Stimulated activated naive CD4-positive, alpha-beta T cell (primary cell): Measurements from ENCODE around the gene NGB.

Experiments
- DNase-seq, 6 experiments: peaks; one replicate each; lab custom pipeline; 2025; lab: John Stamatoyannopoulos, UW

NGB gene

GRCh38 chr14:77264466-77265186, 6.4 kb downstream of the NGB start:
- no peak for DNase-seq

- DNase-seq, result no peak
Measured at GRCh38 chr14:77260631-77261030, 10.4 kb downstream of the NGB start.

GRCh38 chr14:77260199-77260598, 10.8 kb downstream of the NGB start:
- no peak for DNase-seq

GRCh38 chr14:77259025-77259715, 11.8 kb downstream of the NGB start:
- no peak for DNase-seq

- no peak for DNase-seq
Measured at GRCh38 chr14:77258566-77258965, 12.4 kb downstream of the NGB start.

- no peak for DNase-seq
Measured at GRCh38 chr14:77257700-77258099, 13.3 kb downstream of the NGB start.

- DNase-seq, result no peak
Measured at GRCh38 chr14:77256694-77257093, 14.3 kb downstream of the NGB start.

GRCh38 chr14:77253333-77254190, 17.4 kb downstream of the NGB start:
- DNase-seq, result no peak

GRCh38 chr14:77251870-77252269, 19.1 kb downstream of the NGB start:
- DNase-seq, result no peak

- no peak for DNase-seq
Measured at GRCh38 chr14:77250927-77251326, 20.1 kb downstream of the NGB start.

- DNase-seq, result no peak
Measured at GRCh38 chr14:77249286-77249685, 21.7 kb downstream of the NGB start.

- no peak for DNase-seq
Measured at GRCh38 chr14:77248666-77249065, 22.3 kb downstream of the NGB start.

- no peak for DNase-seq
Measured at GRCh38 chr14:77246784-77247183, 24.2 kb downstream of the NGB start.

- no peak for DNase-seq
Measured at GRCh38 chr14:77245820-77246219, 25.2 kb downstream of the NGB start.

GRCh38 chr14:77243853-77244252, 27.2 kb downstream of the NGB start:
- DNase-seq, result no peak

- DNase-seq, result no peak
Measured at GRCh38 chr14:77242752-77243151, 28.3 kb downstream of the NGB start.

- no peak for DNase-seq
Measured at GRCh38 chr14:77241955-77242354, 29.1 kb downstream of the NGB start.

- no peak for DNase-seq
Measured at GRCh38 chr14:77240336-77240915, 30.6 kb downstream of the NGB start.

- DNase-seq, result no peak
Measured at GRCh38 chr14:77239412-77239811, 31.6 kb downstream of the NGB start.

- no peak for DNase-seq
Measured at GRCh38 chr14:77238996-77239395, 32.0 kb downstream of the NGB start.

GRCh38 chr14:77238356-77238755, 32.6 kb downstream of the NGB start:
- DNase-seq, result no peak

GRCh38 chr14:77236814-77237213, 34.2 kb downstream of the NGB start:
- DNase-seq, result no peak
